ENCODE results near the gene ALPL.

GRCh38 chr1:21478356-21478755 lies 30.9 kb upstream of the ALPL start:
- TF ChIP-seq CTCF (conservative IDR thresholded peaks at IDR 0.05 in 1 of 2, IDR thresholded peaks at IDR 0.05 in 1 of 2; ENCODE audit: low read depth in 1 of 2, low read length in 2 of 2), result no peak
- TF ChIP-seq EZH2 (IDR thresholded peaks at IDR 0.05; ENCODE audit: low read length, missing control alignments), result no peak

All from fibroblast of lung (primary cell).